ENCODE measurements around the gene MACROD2.

The MACROD2 gene

GRCh38 chr20:14343491-14344065 is 348.3 kb downstream of the MACROD2 start:
- DNase-seq, result no peak

DNA sequence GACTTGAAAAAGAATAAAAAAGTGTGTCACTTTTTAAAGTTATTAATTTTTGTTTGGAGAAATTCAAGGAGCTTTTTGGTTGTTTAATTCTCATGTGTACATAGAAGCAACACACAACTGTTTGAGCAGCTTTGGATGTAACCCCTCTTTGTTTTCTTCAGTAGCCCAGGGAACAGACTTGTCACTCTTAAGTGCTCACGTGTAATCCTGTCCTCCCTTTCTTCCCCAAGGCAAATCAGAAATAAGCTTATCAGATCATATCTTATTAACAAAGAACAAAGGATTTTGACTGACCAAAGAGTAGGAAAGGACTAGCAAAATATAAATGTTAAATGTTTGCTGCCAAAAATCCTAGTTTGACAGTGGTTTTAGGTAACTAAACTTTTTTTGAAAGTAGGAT is 349.4 kb downstream of the MACROD2 start:
- no peak for DNase-seq

DNA sequence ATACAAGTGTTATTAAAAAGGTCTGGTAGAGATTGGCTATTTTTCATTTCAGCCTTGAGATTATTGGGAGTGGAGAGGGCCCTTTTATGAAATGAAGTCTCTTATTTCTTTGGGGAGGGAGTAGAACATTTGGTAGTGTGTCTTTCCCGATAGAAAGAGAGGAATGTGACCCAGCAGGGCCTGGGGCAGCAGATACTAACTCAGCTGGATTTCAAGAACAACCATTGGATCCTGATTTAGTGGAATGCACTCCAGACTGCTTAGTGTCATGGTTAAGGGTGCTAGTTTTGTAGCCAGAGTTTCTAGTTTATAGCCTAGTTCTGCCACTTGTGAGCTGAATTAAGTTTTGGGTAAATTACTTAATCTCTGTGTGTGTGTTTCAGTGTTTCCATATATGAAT is 360.5 kb downstream of the MACROD2 start:
- DNase-seq, result no peak

- no peak for DNase-seq
These were observed 365.1 kb downstream of the MACROD2 start for GRCh38 chr20:14360416-14360815.

DNA sequence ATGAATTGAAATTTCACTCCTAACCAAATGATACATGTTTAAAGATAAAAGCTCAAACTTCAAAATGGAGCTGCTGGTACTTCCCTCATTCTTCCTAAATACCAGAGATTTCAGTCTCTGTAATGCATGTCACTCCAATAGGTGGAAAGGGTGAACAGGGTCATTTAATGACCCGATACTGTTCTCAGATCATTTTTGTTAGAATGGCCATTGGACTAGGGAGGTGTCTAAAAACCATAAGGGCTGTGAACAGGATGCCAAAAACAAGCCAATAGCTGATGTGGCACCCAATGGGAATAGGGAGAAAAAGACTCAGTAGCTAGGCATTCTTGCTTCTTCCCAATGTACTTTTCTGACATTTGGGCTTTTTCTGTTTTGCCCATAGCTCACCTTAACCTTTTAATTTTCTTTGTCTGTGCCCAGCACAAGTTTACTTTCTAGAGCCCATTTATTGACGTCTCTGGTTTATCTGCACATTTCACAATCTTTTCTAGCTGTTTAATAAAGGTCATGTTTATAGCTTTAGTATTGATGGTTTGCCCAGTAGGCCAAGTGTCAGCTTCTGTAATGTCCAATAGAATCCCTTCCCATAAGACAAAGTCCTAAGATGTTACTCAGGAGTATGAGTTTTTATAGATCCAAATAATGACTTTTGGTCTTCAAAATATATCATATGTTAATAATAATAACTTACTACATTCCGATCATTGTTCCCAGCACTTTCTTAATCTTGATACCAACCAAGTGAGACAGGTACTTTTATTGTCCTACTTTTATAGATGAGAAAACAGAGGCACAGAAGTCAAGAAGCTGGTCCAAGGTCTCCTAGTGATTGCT is 366.4 kb downstream of the MACROD2 start:
- no peak for DNase-seq

DNA sequence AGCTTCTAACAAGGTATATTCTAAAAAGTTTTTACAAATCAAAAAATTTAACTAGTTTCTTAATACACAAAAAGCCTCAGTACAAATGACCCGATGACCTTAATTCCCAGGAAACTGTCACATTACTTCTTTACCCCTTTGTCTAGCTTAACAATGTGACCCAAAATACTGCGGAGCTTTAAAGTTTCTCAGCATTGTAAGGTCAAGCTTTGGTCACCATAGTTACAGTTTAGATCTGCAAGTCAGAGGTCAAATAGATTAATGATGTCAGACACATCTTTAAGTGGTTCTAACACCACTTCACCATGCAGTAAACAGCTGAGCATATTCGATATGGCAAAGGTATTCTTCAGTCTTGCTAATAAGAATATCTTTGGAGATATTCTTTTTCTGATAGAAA is 378.9 kb downstream of the MACROD2 start:
- no peak for DNase-seq

DNA sequence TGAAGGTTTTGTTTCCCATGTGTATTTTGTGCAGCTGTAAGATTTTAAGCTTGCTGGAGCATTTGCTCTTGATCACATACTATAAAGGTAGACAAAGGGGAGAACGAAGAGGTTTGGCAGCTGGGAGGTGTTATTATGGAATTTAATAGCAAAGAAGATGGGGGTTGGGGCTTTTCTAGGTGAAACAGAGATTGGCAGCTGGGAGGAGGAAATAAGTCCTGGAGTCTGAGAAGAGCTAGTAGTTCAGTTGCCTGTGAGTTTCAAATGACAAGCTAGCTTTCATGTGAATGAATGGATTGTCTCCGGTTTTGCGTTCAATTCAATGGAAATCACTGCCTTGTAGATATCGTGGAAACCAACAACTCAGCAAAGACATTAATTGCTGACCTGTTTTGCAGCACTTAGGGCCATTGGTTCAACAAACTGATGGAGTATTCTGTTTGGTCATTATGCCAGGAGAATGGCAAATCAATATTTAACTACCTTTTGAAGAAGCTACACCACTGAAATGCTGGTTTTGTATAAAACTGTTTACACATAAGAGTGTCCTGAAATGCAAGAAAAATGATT is 380.2 kb downstream of the MACROD2 start:
- DNase-seq, result peak; percentile 19

DNA sequence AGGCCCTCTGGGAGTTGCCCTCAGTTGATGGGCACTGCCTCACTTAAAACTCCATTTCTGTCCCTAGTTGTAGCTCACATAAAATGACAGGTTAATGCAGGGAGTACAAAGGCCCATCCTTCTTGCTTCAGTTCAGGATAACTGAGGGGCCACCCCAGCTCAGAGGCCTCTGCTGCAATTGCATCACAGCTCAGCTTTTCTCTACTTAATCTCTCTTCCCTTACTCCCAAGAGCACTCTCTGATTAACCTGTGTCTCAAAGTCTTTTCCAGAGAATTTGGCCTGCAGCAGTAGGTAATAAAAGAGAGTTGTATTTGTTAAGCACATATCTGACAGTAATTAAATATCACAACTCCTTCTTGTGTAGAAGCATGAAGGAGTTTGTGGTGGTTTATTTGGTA is 383.0 kb downstream of the MACROD2 start:
- DNase-seq, result no peak

DNA sequence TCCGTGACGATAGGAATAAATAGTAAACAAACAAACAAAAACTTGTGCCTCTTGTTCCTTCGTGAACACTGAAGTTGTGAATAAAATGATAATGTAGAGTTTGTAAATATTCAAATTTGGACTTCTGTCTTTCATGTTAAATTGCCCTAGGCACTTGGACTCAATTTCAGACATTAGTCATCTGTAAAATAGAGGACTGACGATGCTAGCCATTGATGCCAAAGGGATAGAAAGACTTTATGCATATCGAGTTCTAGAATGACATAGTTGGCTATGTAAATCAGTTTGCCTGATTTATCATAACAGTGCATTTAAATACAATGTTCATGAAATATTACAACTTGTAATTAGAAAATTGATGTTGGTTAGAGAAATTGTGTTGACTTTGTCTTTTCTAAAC is 388.0 kb downstream of the MACROD2 start:
- DNase-seq, result no peak

DNA sequence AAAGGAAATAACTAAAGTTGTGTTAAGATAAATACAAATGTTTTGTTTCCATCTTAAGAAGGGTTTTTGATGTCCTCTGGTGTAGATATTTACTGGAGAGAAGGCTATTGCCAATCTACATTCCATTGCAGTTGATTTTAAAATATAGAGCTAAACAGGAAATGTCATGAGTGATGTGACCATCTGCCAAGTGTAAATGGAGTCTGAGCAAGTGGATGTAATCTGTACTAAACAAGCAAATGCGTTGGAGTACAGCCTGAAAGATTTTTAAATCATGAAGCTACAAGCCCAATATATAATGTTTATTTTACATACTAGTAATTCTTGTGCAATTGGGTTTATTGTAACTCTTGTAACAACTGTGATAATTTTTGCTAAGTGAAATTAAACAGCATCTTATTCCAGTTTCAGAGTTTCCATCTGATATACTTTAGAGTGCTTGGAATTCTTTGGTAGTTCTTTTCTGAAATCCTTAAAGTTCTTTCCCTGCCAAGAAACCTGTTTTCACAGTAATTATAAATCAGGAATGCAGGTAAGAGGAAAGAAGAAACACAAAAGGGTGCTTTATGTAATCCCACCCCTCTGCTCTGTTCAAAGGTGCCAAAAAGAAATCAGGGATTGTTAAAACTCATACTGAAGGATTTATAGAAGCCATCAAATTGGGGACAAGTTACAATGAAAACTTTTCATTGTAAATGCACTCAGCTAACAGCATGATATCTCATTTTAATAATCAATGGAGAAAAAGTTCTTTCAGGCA is 389.3 kb downstream of the MACROD2 start:
- no peak for DNase-seq

- no peak for DNase-seq
These were observed 389.9 kb downstream of the MACROD2 start for GRCh38 chr20:14385176-14385740.

DNA sequence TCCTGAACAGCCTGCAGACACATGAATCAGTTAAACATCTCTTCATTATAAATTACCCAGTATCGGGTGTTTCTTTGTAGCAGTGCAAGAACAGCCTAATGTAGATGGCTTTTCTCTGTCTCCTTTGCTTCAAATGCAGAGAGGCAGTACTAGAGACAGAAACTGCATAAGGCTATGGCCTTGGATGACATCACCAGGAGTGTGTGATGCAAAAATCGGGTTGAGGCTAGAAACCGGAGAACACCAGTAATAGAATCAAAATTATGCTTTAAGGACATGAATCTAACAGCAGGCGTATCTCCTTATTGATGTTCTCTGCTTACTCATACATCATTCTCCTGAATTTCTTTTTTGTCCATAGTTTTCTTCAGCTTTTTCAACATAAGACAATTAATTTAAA is 391.4 kb downstream of the MACROD2 start:
- no peak for DNase-seq

GRCh38 chr20:14401479-14402138 is 406.3 kb downstream of the MACROD2 start:
- DNase-seq, result peak; percentile 51

DNA sequence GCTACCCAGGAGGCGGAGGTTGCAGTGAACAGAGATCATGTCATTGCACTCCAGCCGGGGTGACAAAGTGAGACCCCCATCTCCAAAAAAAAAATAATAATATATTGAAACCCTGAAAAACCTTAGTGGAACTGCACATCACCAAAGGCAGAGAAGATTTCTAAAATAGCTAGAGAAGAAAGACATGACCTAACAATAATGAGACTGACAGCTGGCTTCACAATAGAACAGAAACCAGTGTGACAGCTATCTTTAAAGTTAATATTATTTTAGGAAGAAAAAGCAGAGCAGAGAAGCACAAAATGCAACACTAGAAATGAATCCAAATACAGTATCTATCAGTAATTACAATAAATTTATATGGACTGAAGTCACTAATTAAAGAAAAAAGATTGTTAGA is 409.2 kb downstream of the MACROD2 start:
- DNase-seq, result no peak

DNA sequence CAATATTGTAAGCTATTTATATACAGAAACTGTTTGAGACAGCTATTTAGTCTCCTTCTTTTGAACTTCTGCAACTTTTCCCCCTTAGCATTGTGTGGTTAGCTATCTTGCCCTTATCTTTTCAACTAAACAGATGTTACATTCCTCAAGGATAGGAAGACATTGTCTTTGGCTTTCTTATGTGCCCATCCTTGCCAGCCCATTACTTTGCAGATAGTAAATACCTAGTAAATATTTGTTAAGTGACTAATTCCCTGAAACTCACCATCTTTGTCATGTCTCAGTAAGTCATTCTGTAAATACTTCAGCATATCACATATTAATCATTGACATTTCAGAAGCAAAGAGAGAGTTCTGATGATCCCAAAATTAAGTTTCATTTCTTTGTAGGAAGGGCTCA is 411.2 kb downstream of the MACROD2 start:
- DNase-seq, result no peak

DNA sequence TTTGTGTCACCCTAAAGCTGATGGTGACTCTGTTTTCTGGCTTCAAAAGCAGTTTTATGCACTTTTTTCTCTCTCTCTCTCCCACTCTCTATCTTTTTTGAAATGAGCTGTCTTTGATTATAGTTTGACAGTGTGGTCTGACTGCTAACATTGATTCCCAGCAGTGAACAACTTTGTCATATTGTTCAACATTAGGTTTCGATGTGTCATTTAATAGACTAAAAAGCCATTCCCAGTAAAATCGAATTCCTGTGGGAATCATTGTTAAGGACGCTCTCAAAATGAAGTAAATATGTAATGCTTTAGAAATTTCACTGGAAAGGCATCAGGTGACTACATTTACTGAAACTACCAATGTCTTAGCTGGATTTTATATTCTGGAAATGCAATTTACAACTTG is 412.0 kb downstream of the MACROD2 start:
- no peak for DNase-seq

DNA sequence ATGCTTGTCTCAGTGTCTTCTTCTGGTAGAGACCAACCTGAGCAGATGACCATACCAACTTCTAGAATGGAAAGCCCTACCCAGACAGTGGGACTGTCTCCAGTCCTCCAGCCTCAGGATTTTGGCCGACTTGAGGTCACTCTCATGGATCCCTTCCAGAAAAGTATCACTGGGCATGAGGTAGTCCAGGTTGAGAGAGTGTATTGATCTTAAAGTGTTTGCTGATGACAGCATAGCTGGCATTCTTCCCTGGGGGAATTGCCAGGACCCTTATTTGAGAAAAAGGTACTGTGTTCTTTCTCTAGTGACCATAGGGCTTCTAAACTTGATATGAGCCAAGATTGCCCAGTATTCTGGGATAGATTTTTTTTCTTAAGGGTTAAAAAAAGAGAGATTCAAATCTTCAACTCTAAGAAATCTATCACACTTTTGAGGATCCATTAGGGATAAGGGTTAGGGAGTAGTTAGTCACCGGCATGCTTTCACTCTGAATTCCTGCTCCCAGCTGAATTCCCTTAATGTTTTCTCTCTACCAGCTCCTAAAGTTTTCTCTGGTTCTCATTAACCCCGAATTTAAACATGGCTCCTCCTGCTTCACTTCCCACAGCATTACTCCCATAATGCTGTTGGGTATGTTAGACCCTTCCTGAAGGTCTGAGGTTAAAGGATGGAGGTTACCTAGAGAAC is 415.7 kb downstream of the MACROD2 start:
- DNase-seq, result no peak

GRCh38 chr20:14412065-14412681 is 416.9 kb downstream of the MACROD2 start:
- no peak for DNase-seq

- DNase-seq, result no peak
These were observed 418.5 kb downstream of the MACROD2 start for GRCh38 chr20:14413835-14414234.

DNA sequence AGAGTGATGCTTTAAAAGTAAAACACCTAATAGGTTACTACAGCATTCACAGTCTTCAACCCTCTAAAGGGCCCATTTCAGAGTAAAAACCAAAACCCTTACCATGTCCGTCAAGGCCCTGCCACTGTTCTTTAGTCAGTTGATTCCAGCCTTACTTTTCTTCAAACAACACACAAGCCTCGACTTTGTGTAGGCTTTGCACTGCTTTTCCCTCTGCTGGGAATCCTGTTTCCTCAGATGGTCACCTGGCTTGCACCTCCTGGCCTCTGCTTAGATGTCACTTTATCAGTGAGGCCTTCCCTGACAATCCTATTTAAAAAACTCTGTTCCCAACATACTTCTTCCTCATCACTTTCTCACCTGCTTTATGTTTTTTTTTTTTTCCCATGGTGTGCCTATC is 419.2 kb downstream of the MACROD2 start:
- DNase-seq, result no peak

DNA sequence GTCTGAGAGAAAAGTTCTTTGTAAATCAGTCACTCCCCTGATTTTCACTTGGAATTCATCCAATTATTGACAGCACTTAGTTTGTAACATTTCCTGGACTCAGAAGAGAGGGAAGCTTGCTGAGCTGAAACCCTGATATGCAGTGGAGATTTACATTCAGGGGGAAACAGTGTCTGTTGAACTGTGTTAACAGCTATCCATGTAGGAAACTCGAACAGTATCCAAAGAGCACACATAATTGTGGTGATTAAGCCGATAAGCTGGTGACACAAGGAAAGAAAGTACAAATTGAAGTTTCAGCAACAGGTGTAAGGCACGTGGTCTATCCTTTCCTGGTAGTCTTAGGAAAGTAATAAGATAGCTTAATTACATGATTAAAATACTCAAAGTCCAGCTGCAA is 420.2 kb downstream of the MACROD2 start:
- peak; percentile 62 for DNase-seq

DNA sequence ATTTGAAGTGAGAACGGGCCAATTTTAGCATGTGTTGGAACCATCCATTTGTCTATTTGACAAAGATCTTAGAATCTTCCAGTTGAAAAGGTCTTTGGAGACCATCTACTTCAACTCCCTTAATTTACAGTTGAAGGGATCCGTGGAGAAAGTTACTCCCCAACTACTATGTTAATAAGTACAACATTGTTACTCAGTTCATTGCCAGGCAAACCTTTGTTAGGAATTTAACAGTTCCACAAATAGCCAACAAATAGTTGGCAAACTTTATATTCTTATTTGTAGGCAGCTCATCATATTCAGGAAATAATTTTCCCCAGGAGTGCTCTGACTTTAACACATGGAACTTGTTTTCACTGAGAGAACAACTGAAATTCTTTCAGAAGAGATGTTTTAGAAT is 423.1 kb downstream of the MACROD2 start:
- no peak for DNase-seq

Data from NCI-H1436 treated with DMSO at 0.1 percent for 48 hours (cell line).